HepG2 (cell line): Measurements from ENCODE around the gene TPRG1L. TPM values are rescaled to one million over a fixed set of nuclear protein-coding genes. Genes with fewer than 3 reads are reported as not detected.

ENCODE experiments used
- ATF7-NPFF ChIP-seq: sonication (generic); formaldehyde crosslinking; IDR thresholded peaks from 2 replicates; pipeline ENCODE4 v1.8.1; 2023; ENCODE audit warnings: mild to moderate bottlenecking, low read depth, missing genetic modification reagents, moderate library complexity
- FOXC1 ChIP-seq: sonication (generic); formaldehyde crosslinking; IDR thresholded peaks from 2 replicates; pipeline ENCODE4 v1.8.0; 2022; ENCODE audit warnings: mild to moderate bottlenecking, missing genetic modification reagents, borderline replicate concordance
- HINFP ChIP-seq: sonication (generic); formaldehyde crosslinking; IDR thresholded peaks from 2 replicates; pipeline ENCODE4 v1.4.0; 2020; ENCODE audit warnings: low read depth, mild to moderate bottlenecking, missing genetic modification reagents
- HMG20B ChIP-seq: conservative IDR thresholded peaks from 2 replicates; pipeline ENCODE4 v1.6.1; 2016; ENCODE audit warnings: missing genetic modification reagents, missing compliant biosample characterization
- HNF4A ChIP-seq: sonication (generic); formaldehyde crosslinking; IDR thresholded peaks from 2 replicates; pipeline ENCODE4 v1.4.0; 2020; ENCODE audit warnings: missing genetic modification reagents
- KMT2B ChIP-seq: IDR thresholded peaks from 2 replicates; pipeline ENCODE4 v1.6.1; 2016; ENCODE audit warnings: missing genetic modification reagents, missing compliant biosample characterization
- MTF2 ChIP-seq: sonication (generic); formaldehyde crosslinking; IDR thresholded peaks from 2 replicates; pipeline ENCODE4 v1.5.0; 2020; ENCODE audit warnings: missing genetic modification reagents, borderline replicate concordance
- PHF20 ChIP-seq: sonication (generic); formaldehyde crosslinking; IDR thresholded peaks from 2 replicates; pipeline ENCODE4 v1.5.0; 2020; ENCODE audit warnings: mild to moderate bottlenecking, missing genetic modification reagents
- POLR2A ChIP-seq, 2 experiments: IDR thresholded peaks; 2 replicates each; pipeline ENCODE4 v1.6.1; 2011; ENCODE audit warnings: low read depth in 2 of 2, low read length in 2 of 2, mild to moderate bottlenecking in 1 of 2, moderate library complexity in 1 of 2; ENCODE audit not compliant: insufficient read depth in 1 of 2
- TCF7 ChIP-seq: sonication (generic); IDR thresholded peaks from 2 replicates; pipeline ENCODE4 v1.6.1; 2016; ENCODE audit warnings: antibody characterized with exemption, low read depth
- ZFP36L1 ChIP-seq: sonication (generic); formaldehyde crosslinking; IDR thresholded peaks from 2 replicates; pipeline ENCODE4 v1.8.0; 2022; ENCODE audit warnings: mild to moderate bottlenecking, missing genetic modification reagents, moderate library complexity
- ZFP41 ChIP-seq: sonication (generic); formaldehyde crosslinking; IDR thresholded peaks from 2 replicates; pipeline ENCODE4 v1.4.0; 2020; ENCODE audit warnings: mild to moderate bottlenecking, missing genetic modification reagents, borderline replicate concordance
- ZNF331 ChIP-seq: sonication (generic); formaldehyde crosslinking; IDR thresholded peaks from 2 replicates; pipeline ENCODE4 v1.4.0; 2020; ENCODE audit warnings: missing genetic modification reagents
- ZNF598 ChIP-seq: sonication (generic); formaldehyde crosslinking; IDR thresholded peaks from 2 replicates; pipeline ENCODE4 v1.5.1; 2020; ENCODE audit warnings: mild to moderate bottlenecking, missing genetic modification reagents, borderline replicate concordance
- ZNF605 ChIP-seq: sonication (generic); formaldehyde crosslinking; IDR thresholded peaks from 2 replicates; pipeline ENCODE4 v1.8.0; 2022; ENCODE audit warnings: mild to moderate bottlenecking, missing genetic modification reagents
- polyA plus RNA-seq, 8 experiments: library from polyadenylated mRNA; depleted of rRNA in 3 of 8; stranded (reverse) in 7 of 8; unstranded in 1 of 8; fragments of >200 nt; fragmentation: Illumina TruSeq in 4 of 8; extraction: Trizol in 4 of 8; gene quantifications; 2 replicates each; pipeline versions ENCODE4 v1.2.1 to v1.2.3, GENCODE V29; 2011 to 2016; ENCODE audit warnings: low read depth in 4 of 8, missing spikeins in 1 of 8, mixed read lengths in 1 of 8; ENCODE audit not compliant: insufficient read depth in 1 of 8
- total RNA-seq, 5 experiments: library from RNA; depleted of rRNA; stranded (reverse); fragments of >200 nt; fragmentation: Illumina TruSeq; extraction: Trizol; gene quantifications; 2 replicates each; pipeline ENCODE4 v1.2.3, GENCODE V29; 2016; ENCODE audit warnings: low read depth in 1 of 5
- TF ChIP-seq, protein P1 (sequence below), 2 experiments: sonication (generic) in 1 of 2; formaldehyde crosslinking in 1 of 2; IDR thresholded peaks; 2 replicates each; pipeline versions ENCODE4 v1.4.0 to v1.6.1; 2016 to 2020; ENCODE audit warnings: borderline replicate concordance in 1 of 2, low read depth in 1 of 2, mild to moderate bottlenecking in 1 of 2, missing genetic modification reagents in 1 of 2
- TF ChIP-seq, protein P2 (sequence below): sonication (generic); formaldehyde crosslinking; IDR thresholded peaks from 2 replicates; pipeline ENCODE4 v1.5.0; 2020; ENCODE audit warnings: missing genetic modification reagents

TPRG1L gene
- total and polyA plus RNA-seq, 2 of the 13 experiments (the other 11 are each of a cell fraction or from before 2014, with no cell fraction given) = 21.3 to 37.4 TPM

DNA sequence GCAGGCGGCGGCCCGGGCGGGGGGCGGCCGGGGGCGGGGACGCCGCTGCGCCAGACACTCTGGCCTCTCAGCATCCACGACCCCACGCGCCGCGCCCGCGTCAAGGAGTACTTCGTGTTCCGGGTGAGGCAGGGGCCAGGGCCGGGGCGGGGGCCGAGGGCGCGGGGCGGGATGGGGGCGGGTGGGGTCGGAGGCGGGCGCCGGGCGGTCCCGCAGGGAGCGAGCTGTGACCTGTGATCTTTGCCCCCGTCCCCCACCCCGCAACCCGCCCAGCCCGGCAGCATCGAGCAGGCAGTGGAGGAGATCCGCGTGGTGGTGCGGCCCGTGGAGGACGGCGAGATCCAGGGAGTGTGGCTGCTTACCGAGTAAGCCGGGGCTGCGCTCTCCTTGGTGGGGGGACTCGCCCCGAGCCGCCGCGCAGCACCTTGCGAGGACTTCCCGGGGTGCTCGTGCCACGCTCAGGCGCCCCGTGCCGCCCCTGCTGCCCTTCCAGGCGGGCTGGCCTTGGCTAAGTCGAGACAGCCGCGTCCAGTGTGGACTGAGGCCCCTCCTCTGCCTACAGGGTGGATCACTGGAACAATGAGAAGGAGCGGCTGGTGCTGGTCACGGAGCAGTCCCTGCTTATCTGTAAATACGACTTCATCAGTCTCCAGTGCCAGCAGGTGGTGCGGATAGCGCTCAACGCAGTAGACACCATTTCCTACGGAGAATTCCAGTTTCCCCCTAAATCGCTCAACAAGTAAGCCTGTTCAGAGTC is 514 bp downstream of the TPRG1L start (continued):
- TF ChIP-seq ZNF605 (CRISPR knock-in tag) (0 out of 2 replicates have a peak, but pooled peaks have one; percentile 35), TCF7 (no peak), ZFP36L1 (CRISPR knock-in tag) (peak; percentile 73; the same call in 1 of the 2 replicates), MTF2 (CRISPR knock-in tag) (0 out of 2 replicates have a peak, but pooled peaks have one; percentile 62), ZNF598 (peak; percentile 91; the same call in 1 of the 2 replicates), HNF4A (peak; percentile 51; the same call in 1 of the 2 replicates), HINFP (CRISPR knock-in tag) (peak; percentile 67; the same call in 1 of the 2 replicates), FOXC1 (CRISPR knock-in tag) (peak; percentile 92), ZNF331 (CRISPR knock-in tag) (peak; percentile 11; the same call in 1 of the 2 replicates), KMT2B (CRISPR knock-in tag) (no peak), ZFP41 (CRISPR knock-in tag) (peak; percentile 78; the same call in 1 of the 2 replicates), ATF7-NPFF (CRISPR knock-in tag) (0 out of 2 replicates have a peak, but pooled peaks have one; percentile 20), PHF20 (CRISPR knock-in tag) (0 out of 2 replicates have a peak, but pooled peaks have one; percentile 38), HMG20B (CRISPR knock-in tag) (no peak), POLR2A (IDR thresholded peaks at IDR 0.05; ENCODE audit: insufficient read depth in 1 of 2, low read depth in 2 of 2, low read length in 2 of 2) (peak; percentile 65 to 74; a peak in 3 of 4 replicates)
- TF ChIP-seq, protein P1, sequence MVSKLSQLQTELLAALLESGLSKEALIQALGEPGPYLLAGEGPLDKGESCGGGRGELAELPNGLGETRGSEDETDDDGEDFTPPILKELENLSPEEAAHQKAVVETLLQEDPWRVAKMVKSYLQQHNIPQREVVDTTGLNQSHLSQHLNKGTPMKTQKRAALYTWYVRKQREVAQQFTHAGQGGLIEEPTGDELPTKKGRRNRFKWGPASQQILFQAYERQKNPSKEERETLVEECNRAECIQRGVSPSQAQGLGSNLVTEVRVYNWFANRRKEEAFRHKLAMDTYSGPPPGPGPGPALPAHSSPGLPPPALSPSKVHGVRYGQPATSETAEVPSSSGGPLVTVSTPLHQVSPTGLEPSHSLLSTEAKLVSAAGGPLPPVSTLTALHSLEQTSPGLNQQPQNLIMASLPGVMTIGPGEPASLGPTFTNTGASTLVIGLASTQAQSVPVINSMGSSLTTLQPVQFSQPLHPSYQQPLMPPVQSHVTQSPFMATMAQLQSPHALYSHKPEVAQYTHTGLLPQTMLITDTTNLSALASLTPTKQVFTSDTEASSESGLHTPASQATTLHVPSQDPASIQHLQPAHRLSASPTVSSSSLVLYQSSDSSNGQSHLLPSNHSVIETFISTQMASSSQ (IDR thresholded peaks at IDR 0.05; ENCODE audit: low read depth) = no peak
- TF ChIP-seq, protein P1 (CRISPR knock-in tag; IDR thresholded peaks at IDR 0.05; ENCODE audit: borderline replicate concordance) = 0 out of 2 replicates have a peak, but pooled peaks have one; percentile 16
- TF ChIP-seq, protein P2, sequence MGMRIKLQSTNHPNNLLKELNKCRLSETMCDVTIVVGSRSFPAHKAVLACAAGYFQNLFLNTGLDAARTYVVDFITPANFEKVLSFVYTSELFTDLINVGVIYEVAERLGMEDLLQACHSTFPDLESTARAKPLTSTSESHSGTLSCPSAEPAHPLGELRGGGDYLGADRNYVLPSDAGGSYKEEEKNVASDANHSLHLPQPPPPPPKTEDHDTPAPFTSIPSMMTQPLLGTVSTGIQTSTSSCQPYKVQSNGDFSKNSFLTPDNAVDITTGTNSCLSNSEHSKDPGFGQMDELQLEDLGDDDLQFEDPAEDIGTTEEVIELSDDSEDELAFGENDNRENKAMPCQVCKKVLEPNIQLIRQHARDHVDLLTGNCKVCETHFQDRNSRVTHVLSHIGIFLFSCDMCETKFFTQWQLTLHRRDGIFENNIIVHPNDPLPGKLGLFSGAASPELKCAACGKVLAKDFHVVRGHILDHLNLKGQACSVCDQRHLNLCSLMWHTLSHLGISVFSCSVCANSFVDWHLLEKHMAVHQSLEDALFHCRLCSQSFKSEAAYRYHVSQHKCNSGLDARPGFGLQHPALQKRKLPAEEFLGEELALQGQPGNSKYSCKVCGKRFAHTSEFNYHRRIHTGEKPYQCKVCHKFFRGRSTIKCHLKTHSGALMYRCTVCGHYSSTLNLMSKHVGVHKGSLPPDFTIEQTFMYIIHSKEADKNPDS (CRISPR knock-in tag) = 0 out of 2 replicates have a peak, but pooled peaks have one; percentile 47
